GM13977 (cell line): ENCODE results near the gene NPAS3.

ENCODE experiments used
- DNase-seq: peaks from one replicate; pipeline ENCODE4 v3.0.0; 2012; ENCODE audit warnings: low spot score
- CTCF ChIP-seq: IDR thresholded peaks from 2 replicates; pipeline ENCODE4 v1.5.1; 2012; ENCODE audit warnings: mild to moderate bottlenecking, control low read depth; ENCODE audit not compliant: insufficient read depth; ENCODE audit errors: extremely low read depth, missing control alignments
- in situ Hi-C: fragments of 300-500 bp; cut with MboI; formaldehyde crosslinking; loops from one replicate; pipeline ENCODE4 v1.12.0; 2022; ENCODE audit warnings: low sequenced_read_pairs, low pct_unique_long_range_greater_than_20kb, mixed read lengths, inconsistent platforms; ENCODE audit not compliant: unreplicated experiment

NPAS3 gene

GRCh38 chr14:33732175-33732574, 793.5 kb downstream of the NPAS3 start:
- in situ Hi-C loops, result no loop called here
- TF ChIP-seq CTCF, result no peak
- DNase-seq, result no peak

GRCh38 chr14:33733310-33733709, 794.6 kb downstream of the NPAS3 start:
- DNase-seq, result no peak
- in situ Hi-C loops, result no loop called here
- no peak for TF ChIP-seq CTCF

GRCh38 chr14:33733721-33734120, 795.0 kb downstream of the NPAS3 start:
- DNase-seq, result no peak
- TF ChIP-seq CTCF, result no peak
- in situ Hi-C loops, result no loop called here

- in situ Hi-C loops, result no loop called here
- no peak for TF ChIP-seq CTCF
- DNase-seq, result no peak
Observed at GRCh38 chr14:33734387-33734786, 795.7 kb downstream of the NPAS3 start.

GRCh38 chr14:33736299-33736825, 797.7 kb downstream of the NPAS3 start:
- TF ChIP-seq CTCF, result no peak

GRCh38 chr14:33736979-33737378, 798.3 kb downstream of the NPAS3 start:
- no peak for TF ChIP-seq CTCF
- in situ Hi-C loops, result no loop called here
- DNase-seq, result no peak

More at GRCh38 chr14:33736299-33736825, 797.7 kb downstream of the NPAS3 start:
- no peak for DNase-seq
- in situ Hi-C loops, result no loop called here

- DNase-seq, result no peak
- in situ Hi-C loops, result no loop called here
- no peak for TF ChIP-seq CTCF
Observed at GRCh38 chr14:33737446-33737845, 798.8 kb downstream of the NPAS3 start.
